ENCODE results near the gene SLC35D2. TPM values are rescaled to one million over a fixed set of nuclear protein-coding genes. Genes with fewer than 3 reads are reported as not detected.

Gene SLC35D2
- total RNA-seq, 4 donors from 2014 or later, result 10.7 to 21.3 (median 13.3) TPM

GRCh38 chr9:96343515-96344360, 39.8 kb downstream of the SLC35D2 start:
- no peak for DNase-seq (ENCODE audit: low spot score in 2 of 2)
- intact Hi-C loops (cut with DNase I; ENCODE audit: low total_unique reads), result no loop called here
- TF ChIP-seq CTCF (IDR thresholded peaks at IDR 0.05) (no peak), POLR2A (IDR thresholded peaks at IDR 0.05) (no peak)
- WGBS, 2 donors, result 63 to 66% methylated on average over 5 of the region's 5 CpGs
- H3K4me3 ChIP-seq (ENCODE audit: low read depth, poor library complexity, severe bottlenecking), result no peak overlapping the region

GRCh38 chr9:96342571-96343245, 40.8 kb downstream of the SLC35D2 start:
- WGBS, 2 donors, result 91 to 95% methylated on average over 20 of the region's 20 CpGs
- peak in 1 of 2 donors; percentile 68 for DNase-seq (ENCODE audit: low spot score in 2 of 2)
- TF ChIP-seq POLR2A (IDR thresholded peaks at IDR 0.05), result no peak
- TF ChIP-seq CTCF (IDR thresholded peaks at IDR 0.05), result no peak
- no peak overlapping the region for H3K4me3 ChIP-seq (ENCODE audit: low read depth, poor library complexity, severe bottlenecking)
- intact Hi-C loops (cut with DNase I; ENCODE audit: low total_unique reads), result no loop called here

- intact Hi-C loops (cut with DNase I; ENCODE audit: low total_unique reads), result no loop called here
- 96% methylated on average over 3 of the region's 3 CpGs for WGBS, 2 donors
- no peak for DNase-seq (ENCODE audit: low spot score in 2 of 2)
- no peak for TF ChIP-seq CTCF (IDR thresholded peaks at IDR 0.05)
- no peak for TF ChIP-seq POLR2A (IDR thresholded peaks at IDR 0.05)
- H3K4me3 ChIP-seq (ENCODE audit: low read depth, poor library complexity, severe bottlenecking), result no peak overlapping the region
Measured at GRCh38 chr9:96340707-96341106, 42.8 kb downstream of the SLC35D2 start.

- no peak for TF ChIP-seq CTCF (IDR thresholded peaks at IDR 0.05)
- TF ChIP-seq POLR2A (IDR thresholded peaks at IDR 0.05), result no peak
- H3K4me3 ChIP-seq (ENCODE audit: low read depth, poor library complexity, severe bottlenecking), result no peak overlapping the region
- DNase-seq (ENCODE audit: low spot score in 2 of 2), result peak in 1 of 2 donors; percentile 8
- intact Hi-C loops (cut with DNase I; ENCODE audit: low total_unique reads), result no loop called here
- WGBS, 2 donors, result 96 to 98% methylated on average over 3 of the region's 3 CpGs
Measured at GRCh38 chr9:96338299-96338698, 45.2 kb downstream of the SLC35D2 start.

- DNase-seq (ENCODE audit: low spot score in 2 of 2), result peak in 1 of 2 donors; percentile 43
- WGBS, 2 donors, result 53 to 57% methylated on average over 1 of the region's 1 CpG
- intact Hi-C loops (cut with DNase I; ENCODE audit: low total_unique reads), result no loop called here
- H3K4me3 ChIP-seq (ENCODE audit: low read depth, poor library complexity, severe bottlenecking), result no peak overlapping the region
- TF ChIP-seq POLR2A (IDR thresholded peaks at IDR 0.05), result no peak
- TF ChIP-seq CTCF (IDR thresholded peaks at IDR 0.05), result no peak
Measured at GRCh38 chr9:96333958-96334357, 49.6 kb downstream of the SLC35D2 start.
